ENCODE measurements around the gene RSL24D1. TPM values are rescaled to one million over a fixed set of nuclear protein-coding genes. Genes with fewer than 3 reads are reported as not detected.

The RSL24D1 gene
- polyA plus RNA-seq, 1 experiment: 119 TPM

DNA sequence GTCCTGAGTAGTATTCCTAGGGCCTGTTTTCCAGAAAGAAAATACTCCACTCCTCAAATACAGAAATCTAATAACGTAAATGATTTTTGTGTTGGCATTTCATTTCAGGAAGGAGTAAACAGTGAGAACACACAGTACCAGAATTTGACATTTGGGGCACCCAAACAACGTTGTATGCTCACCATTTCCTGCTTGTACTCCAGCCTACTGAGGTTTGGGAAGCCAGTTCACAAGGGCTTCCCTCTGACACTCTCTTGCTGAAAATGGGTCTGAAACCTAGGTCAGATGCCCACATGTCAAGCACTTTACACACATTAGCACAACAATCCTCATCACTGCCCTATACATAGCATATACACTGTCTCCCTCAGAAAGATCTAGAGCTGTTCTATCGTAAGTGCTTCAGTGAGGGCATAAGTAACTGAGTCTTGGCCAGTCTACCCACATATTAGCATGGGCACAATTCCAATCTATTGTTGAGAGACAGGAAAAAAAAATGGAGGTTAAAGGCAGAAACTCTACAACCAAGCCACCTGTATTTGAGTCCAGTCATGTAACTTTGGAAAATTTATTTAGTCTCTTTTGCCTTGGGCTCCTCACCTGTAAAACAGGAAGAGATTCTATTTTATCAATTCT is 43.5 kb upstream of the RSL24D1 start:
- no peak for DNase-seq (ENCODE audit: low read depth, low spot score)
- POLR2A ChIA-PET: no interaction called here
- H3K27me3 ChIP-seq (ENCODE audit: control insufficient read depth, insufficient read depth, low read length): no peaks in the 10 kb centered on the region
- H3K9me3 ChIP-seq (ENCODE audit: control insufficient read depth, insufficient read depth, low read length): no peaks in the 10 kb centered on the region
- CTCF ChIA-PET: no interaction called here
- no peak overlapping the region for H3K27ac ChIP-seq (ENCODE audit: low read depth, low read length)
- no peak overlapping the region for H3K4me3 ChIP-seq (ENCODE audit: low read depth, low read length)
- no peak for TF ChIP-seq CTCF (IDR thresholded peaks at IDR 0.05; ENCODE audit: low read depth, low read length)

DNA sequence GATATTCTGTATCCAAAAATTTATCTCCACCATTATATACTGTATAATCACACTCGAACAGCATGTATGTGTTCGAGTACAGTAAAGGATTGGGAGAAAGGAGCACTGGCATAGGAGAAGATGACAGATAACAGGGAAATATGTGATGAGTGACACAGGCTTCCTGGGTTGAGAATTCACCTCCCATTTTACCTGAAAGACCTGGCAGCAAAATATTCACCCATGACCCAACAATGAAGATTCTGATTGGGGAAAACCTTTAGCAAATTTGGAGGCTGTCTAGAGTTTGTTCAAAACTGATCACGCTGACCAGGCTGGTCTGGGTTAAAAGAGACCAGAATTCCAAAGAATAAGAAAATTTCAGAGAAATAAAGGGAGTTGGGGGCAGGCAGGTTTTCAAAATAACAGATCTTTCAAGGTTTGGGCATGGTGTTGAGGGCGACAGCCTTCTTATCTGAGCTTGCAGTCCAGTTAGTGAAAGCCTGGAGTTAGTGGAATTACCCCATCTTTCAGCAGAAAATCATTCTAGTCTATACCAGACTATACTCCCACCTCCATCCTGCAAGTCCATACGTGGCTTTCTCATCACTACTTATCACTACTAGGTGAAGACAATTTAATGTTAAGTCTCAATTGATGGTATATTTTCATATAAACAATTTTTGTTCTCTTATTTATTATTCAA is 42.8 kb upstream of the RSL24D1 start:
- H3K4me3 ChIP-seq (ENCODE audit: low read depth, low read length): no peak overlapping the region
- no peaks in the 10 kb centered on the region for H3K27me3 ChIP-seq (ENCODE audit: control insufficient read depth, insufficient read depth, low read length)
- no peak for TF ChIP-seq CTCF (IDR thresholded peaks at IDR 0.05; ENCODE audit: low read depth, low read length)
- CTCF ChIA-PET: no interaction called here
- no peak for DNase-seq (ENCODE audit: low read depth, low spot score)
- H3K9me3 ChIP-seq (ENCODE audit: control insufficient read depth, insufficient read depth, low read length): no peaks in the 10 kb centered on the region
- no peak overlapping the region for H3K27ac ChIP-seq (ENCODE audit: low read depth, low read length)
- POLR2A ChIA-PET: no interaction called here

DNA sequence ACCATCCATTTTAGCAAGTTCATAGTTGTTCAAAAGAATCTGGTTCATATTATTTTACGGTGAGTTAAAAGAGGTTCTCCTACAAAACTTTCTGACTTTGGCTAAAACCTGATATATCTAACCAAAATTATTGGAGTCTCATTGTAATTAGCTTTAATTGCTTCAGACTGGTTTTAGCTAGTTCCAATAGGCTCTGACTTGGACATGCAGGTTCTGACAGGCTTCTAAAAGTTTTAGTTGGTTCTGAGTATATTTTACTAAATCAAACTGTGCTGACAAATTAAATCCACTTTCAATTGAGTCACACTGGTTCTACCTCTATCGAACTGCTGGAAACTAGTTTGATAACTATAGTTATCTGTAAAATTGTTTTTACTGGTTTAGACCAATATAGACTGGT is 42.1 kb upstream of the RSL24D1 start:
- no peak overlapping the region for H3K27ac ChIP-seq (ENCODE audit: low read depth, low read length)
- ChIA-PET POLR2A (no interaction called here), CTCF (no interaction called here)
- no peaks in the 10 kb centered on the region for H3K9me3 ChIP-seq (ENCODE audit: control insufficient read depth, insufficient read depth, low read length)
- no peak overlapping the region for H3K4me3 ChIP-seq (ENCODE audit: low read depth, low read length)
- no peaks in the 10 kb centered on the region for H3K27me3 ChIP-seq (ENCODE audit: control insufficient read depth, insufficient read depth, low read length)
- TF ChIP-seq CTCF (IDR thresholded peaks at IDR 0.05; ENCODE audit: low read depth, low read length): no peak
- DNase-seq (ENCODE audit: low read depth, low spot score): no peak

DNA sequence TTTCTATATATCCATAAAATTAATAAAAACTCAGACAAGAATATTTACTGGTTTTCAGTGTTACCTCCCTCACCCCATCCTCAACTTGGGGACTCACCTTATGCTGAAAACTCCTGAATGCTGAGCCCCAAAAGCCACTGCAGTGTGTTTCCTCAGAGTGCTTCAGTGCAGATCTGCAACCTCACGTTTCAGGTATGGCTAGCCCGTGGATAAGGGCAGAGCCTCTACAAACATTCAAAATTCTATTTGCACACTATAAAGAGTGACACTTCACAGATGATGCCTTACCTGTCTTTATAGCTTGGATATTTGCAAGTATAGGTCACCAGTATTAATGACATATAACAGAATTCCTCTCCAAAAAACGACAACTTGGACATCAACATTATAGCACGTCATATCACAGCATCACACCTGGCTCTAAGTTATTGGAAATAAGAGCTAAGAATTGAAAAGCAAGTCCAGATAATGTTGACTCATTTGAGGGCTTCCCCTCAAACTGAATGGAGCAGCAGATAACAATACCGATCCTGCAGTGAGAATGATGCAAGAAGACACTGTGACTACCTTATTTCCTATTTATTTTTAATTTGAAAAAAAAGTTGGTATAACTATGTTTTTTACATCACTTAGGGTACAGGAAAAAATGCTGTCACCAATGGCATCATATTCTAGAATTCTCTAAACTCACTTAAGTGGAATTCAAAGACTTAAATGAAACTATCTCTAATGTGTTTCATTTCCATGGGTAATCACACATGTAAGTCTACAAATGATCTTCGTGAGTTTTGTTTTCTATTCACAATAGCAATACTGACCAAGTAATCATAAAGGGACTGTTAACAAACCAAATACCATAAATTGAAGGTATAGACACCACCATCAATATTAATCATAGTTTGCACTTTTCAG is 40.7 kb upstream of the RSL24D1 start:
- ChIA-PET POLR2A (interaction anchor here (0.9 kb wide), 1 partner anchor 16 kb away, joined by 3 read pairs; no protein-coding TSS in a partner anchor), CTCF (interaction anchor here (1.2 kb wide), 1 partner anchor 9 kb away, joined by 3 read pairs; no protein-coding TSS in a partner anchor)
- Histone ChIP-seq H3K27me3 (ENCODE audit: control insufficient read depth, insufficient read depth, low read length) (no peaks in the 10 kb centered on the region), H3K4me3 (ENCODE audit: low read depth, low read length) (no peak overlapping the region), H3K9me3 (ENCODE audit: control insufficient read depth, insufficient read depth, low read length) (no peaks in the 10 kb centered on the region), H3K27ac (ENCODE audit: low read depth, low read length) (no peak overlapping the region)
- no peak for DNase-seq (ENCODE audit: low read depth, low spot score)
- TF ChIP-seq CTCF (IDR thresholded peaks at IDR 0.05; ENCODE audit: low read depth, low read length): no peak

All from AG04450 (cell line).